Neutrophil (primary cell): Measurements from ENCODE around the gene L3MBTL4.
"Not testable (repeated sequence)": the region's sequence is repeated elsewhere in the genome, so short reads cannot be mapped to it uniquely, and the experiment has no call there.

ENCODE experiments used
- H3K27ac ChIP-seq: fragments of 200-600 bp; sonication (generic); 2 replicates; pipeline ENCODE4 v1.5.1; 2016; ENCODE audit warnings: mild to moderate bottlenecking, moderate library complexity
- H3K27me3 ChIP-seq: fragments of 200-600 bp; sonication (generic); 2 replicates; pipeline ENCODE4 v1.6.0; 2016; ENCODE audit warnings: mild to moderate bottlenecking
- H3K36me3 ChIP-seq: fragments of 200-600 bp; sonication (generic); 2 replicates; pipeline ENCODE4 v1.5.1; 2017
- H3K4me1 ChIP-seq, 2 experiments: fragments of 200-600 bp in 1 of 2; sonication (generic) in 1 of 2; 1 replicate in 1 of 2; 2 replicates in 1 of 2; pipeline versions ENCODE4 v1.5.1 to v1.6.1; 2013 to 2016; ENCODE audit warnings: low read depth in 1 of 2, low read length in 1 of 2, mild to moderate bottlenecking in 1 of 2, moderate library complexity in 1 of 2; ENCODE audit not compliant: control insufficient read depth in 1 of 2, insufficient read depth in 1 of 2
- H3K4me3 ChIP-seq, 2 experiments: fragments of 200-600 bp in 1 of 2; sonication (generic) in 1 of 2; 1 replicate in 1 of 2; 2 replicates in 1 of 2; pipeline ENCODE4 v1.5.1; 2013 to 2016; ENCODE audit warnings: low read depth in 1 of 2, low read length in 1 of 2, mild to moderate bottlenecking in 1 of 2, moderate library complexity in 1 of 2
- H3K9me3 ChIP-seq: fragments of 200-600 bp; sonication (generic); 2 replicates; pipeline ENCODE4 v1.5.1; 2016
- TF ChIP-seq, protein P1 (sequence below): fragments of 200-600 bp; sonication (generic); IDR thresholded peaks from 2 replicates; pipeline ENCODE4 v1.5.1; 2016; ENCODE audit warnings: antibody characterized with exemption

The L3MBTL4 gene

DNA sequence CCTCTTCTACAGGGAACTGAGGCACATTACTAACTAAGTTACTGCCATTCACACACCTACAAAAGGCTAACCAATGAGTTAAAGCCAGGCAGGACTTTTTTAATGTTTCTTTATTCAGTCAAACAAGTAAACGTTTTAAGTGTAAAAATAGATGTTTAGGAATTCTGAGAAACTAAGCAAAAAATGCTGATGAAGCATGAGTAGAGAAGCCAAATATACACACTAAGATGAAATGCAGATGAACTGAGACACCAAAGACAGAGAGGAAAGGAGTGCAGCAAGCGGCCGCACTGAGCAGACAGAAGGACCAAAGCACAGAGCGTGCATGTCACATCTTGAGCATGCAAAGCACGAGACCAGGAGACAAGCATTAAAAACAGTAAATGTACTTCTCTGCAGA is 17.9 kb downstream of the L3MBTL4 start:
- H3K4me3 ChIP-seq = no peak overlapping the region

DNA sequence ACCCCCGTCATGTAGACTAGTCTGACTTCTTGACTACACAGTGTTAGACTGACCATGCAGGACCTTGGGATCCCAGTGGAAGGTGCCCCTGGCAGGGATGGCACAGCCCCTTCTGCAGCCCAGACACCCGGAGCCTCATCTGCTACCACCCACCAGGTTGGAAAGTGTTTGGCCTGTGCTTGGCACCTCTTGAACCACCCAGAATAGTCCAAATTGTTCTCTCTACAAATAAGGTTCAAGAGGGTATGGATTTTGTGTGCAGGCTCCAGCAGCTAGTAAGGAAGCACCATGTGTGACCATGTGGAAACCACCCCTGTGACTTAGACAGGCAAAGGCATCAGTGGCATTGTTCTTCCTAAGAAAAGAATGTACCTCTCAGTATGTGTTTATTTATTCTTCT is 18.4 kb downstream of the L3MBTL4 start:
- H3K27me3 ChIP-seq = no peaks in the 10 kb centered on the region
- no peaks in the 10 kb centered on the region for H3K36me3 ChIP-seq
- no peak overlapping the region for H3K27ac ChIP-seq
- H3K9me3 ChIP-seq = no peaks in the 10 kb centered on the region
- no peaks in the 10 kb centered on the region for H3K4me1 ChIP-seq
- TF ChIP-seq, protein P1, sequence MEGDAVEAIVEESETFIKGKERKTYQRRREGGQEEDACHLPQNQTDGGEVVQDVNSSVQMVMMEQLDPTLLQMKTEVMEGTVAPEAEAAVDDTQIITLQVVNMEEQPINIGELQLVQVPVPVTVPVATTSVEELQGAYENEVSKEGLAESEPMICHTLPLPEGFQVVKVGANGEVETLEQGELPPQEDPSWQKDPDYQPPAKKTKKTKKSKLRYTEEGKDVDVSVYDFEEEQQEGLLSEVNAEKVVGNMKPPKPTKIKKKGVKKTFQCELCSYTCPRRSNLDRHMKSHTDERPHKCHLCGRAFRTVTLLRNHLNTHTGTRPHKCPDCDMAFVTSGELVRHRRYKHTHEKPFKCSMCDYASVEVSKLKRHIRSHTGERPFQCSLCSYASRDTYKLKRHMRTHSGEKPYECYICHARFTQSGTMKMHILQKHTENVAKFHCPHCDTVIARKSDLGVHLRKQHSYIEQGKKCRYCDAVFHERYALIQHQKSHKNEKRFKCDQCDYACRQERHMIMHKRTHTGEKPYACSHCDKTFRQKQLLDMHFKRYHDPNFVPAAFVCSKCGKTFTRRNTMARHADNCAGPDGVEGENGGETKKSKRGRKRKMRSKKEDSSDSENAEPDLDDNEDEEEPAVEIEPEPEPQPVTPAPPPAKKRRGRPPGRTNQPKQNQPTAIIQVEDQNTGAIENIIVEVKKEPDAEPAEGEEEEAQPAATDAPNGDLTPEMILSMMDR = no peak
- H3K4me3 ChIP-seq = no peak overlapping the region

More for the DNA sequence above, 17.9 kb downstream of the L3MBTL4 start:
- TF ChIP-seq, protein P1 = no peak
- Histone ChIP-seq H3K36me3 (no peaks in the 10 kb centered on the region), H3K27me3 (no peaks in the 10 kb centered on the region), H3K4me1 (no peaks in the 10 kb centered on the region), H3K27ac (no peak overlapping the region), H3K9me3 (no peaks in the 10 kb centered on the region)

DNA sequence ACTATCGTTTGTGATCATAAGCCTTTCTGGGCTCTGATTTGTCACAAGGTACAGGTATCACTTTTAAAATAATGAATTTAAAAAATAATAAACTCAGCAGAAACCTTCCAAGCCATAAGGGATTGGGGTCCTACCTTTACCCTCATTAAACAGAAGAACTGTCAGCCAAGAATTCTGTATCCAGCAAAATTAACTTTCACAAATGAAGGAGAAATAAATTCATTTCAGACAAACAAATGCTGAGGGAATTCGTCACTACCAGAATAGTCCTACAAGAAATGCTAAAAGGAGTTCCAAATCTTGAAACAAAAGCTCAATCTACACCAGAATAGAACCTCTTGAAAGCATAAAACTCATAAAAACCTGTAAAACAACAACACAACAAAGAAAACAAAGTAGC is 25.7 kb downstream of the L3MBTL4 start:
- Histone ChIP-seq H3K36me3 (no peaks in the 10 kb centered on the region), H3K9me3 (no peaks in the 10 kb centered on the region), H3K27me3 (no peaks in the 10 kb centered on the region), H3K27ac (no peak overlapping the region), H3K4me1 (no peaks in the 10 kb centered on the region), H3K4me3 (no peak overlapping the region)
- TF ChIP-seq, protein P1 = no peak

DNA sequence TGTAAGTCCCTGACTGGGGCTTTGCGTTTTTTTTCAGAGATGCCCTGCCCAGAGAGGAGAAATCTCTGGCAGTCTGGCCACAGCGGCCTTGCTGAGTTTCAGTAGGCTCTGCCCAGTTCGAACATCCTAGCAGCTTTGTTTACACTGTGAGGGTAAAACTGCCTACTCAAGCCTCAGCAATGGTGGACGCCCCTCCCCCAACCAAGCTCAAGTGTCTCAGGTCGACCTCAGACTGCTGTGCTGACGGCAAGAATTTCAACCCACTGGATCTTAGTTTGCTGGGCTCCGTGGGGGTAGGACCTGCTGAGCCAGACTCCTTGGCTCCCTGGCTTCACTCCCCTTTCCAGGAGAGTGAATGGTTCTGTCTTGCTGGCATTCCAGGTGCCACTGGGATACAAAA is 31.7 kb downstream of the L3MBTL4 start:
- no peaks in the 10 kb centered on the region for H3K4me1 ChIP-seq

DNA sequence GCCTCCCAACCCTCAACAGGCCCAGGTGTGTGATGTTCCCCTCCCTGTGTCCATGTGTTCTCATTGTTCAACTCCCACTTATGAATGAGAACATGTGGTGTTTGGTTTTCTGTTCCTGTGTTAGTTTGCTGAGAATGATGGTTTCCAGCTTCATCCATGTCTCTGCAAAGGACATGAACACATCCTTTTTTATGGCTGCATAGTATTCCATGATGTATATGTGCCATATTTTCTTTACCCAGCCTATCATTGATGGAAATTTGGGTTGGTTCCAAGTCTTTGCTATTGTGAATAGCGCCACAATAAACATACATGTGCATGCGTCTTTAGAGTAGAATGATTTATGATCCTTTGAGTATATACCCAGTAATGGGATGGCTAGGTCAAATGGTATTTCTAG is 37.2 kb downstream of the L3MBTL4 start:
- H3K27me3 ChIP-seq, H3K9me3 ChIP-seq, H3K27ac ChIP-seq, H3K36me3 ChIP-seq, H3K4me1 ChIP-seq, H3K4me3 ChIP-seq: not testable (repeated sequence)

More for the DNA sequence above, 31.7 kb downstream of the L3MBTL4 start:
- no peaks in the 10 kb centered on the region for H3K36me3 ChIP-seq
- TF ChIP-seq, protein P1 = no peak
- H3K4me3 ChIP-seq = no peak overlapping the region
- H3K9me3 ChIP-seq = no peaks in the 10 kb centered on the region
- H3K27ac ChIP-seq = no peak overlapping the region
- no peaks in the 10 kb centered on the region for H3K27me3 ChIP-seq

DNA sequence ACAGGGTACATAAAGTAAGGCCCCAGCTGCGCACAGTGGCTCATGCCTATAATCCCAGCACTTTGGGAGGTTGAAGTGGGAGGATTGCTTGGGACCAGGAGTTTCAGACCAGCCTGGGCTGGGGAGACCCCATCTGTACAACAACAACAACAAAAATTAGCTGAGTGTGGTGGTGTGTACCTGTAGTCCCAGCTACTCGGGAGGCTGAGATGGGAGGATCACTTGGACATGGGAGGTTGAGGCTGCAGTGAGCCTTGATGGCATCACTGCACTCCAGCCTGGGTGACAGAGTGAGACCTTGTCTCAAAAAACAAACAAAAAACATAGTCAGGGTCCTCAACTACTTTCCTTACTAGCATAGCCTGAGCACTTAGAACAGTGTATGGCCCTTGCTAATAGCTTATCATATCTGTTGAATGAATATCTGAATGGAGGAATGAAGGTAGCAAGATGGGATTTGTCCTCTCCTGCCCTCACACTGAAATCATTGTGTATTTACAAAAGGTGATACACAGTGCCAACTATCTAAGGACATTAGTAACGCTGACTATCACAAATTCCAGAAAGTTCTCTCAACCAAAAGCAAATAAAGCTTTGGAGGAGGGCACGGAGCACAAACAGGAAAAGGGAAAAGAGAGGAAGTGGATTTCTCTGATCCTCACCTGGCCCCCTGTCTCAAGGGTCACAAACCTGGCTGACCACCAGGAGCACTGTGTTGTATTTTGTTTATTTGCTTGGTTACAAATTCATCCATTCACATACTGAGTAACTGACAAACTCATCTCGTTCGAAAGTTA is 38.1 kb downstream of the L3MBTL4 start:
- Histone ChIP-seq H3K36me3 (no peaks in the 10 kb centered on the region), H3K27ac (no peak overlapping the region), H3K4me3 (no peak overlapping the region), H3K9me3 (no peaks in the 10 kb centered on the region), H3K4me1 (no peaks in the 10 kb centered on the region), H3K27me3 (no peaks in the 10 kb centered on the region)
- TF ChIP-seq, protein P1 = no peak
